NK-92 treated with Interleukin-12 subunit alpha and Interleukin-12 subunit beta, amount 100 ng/mL, for 24 hours (cell line): ENCODE data around the gene NCAN.
"Not testable (repeated sequence)": the region's sequence is repeated elsewhere in the genome, so short reads cannot be mapped to it uniquely, and the experiment has no call there.

Source experiments
- DNase-seq: peaks from one replicate; lab custom pipeline; 2025; lab: John Stamatoyannopoulos, UW

The NCAN gene

DNA sequence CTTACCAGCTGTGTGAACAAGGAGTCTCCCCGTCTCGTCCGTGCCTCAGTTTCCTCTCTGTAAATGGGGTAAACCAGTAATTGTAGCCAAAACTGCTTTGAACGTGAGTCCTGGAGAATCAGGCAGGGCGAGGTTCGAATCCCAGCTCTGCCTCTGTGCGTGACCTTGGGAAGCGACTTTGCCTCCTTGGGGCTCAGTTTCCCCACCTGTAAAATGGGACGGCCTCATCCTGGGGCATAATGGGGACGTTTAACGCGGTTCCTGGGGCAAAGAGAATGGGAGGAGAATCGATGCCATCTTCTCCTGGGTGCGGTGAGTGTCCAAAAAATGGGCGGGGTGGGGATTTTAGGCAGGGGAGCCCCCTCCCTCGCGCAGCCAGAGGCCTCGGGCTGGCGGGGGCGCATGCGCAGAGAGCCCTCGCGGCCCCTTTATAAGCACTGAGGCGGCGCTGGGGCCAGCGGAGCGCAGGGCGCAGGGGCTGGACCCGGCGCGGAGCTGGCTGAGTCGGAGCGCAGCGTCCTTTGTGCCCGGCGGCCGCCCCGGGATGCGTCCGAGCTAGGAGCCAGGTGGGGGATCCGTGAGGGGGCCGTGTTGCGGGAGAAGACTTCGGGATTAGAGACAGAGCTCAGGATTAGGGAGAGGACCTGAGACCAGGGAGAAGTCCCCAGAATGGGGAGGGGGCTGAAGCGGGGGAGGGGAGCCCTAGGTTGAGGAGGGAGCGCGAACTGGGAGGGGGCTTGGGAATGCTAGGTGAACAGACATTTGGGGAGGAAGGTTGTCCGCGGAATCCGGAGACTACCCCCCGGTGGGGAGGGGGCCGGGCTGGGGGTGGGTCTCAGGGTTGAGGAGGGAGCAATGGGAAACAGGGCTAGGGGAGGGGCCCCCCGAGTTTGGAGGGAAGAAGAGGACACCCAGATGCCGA, at the start of gene NCAN:
NCAN (plus strand) TSS at position 460 of the 922 bp plus-strand sequence. CDS start 4,996 bp downstream, outside the sequence.
- no peak for DNase-seq

DNA sequence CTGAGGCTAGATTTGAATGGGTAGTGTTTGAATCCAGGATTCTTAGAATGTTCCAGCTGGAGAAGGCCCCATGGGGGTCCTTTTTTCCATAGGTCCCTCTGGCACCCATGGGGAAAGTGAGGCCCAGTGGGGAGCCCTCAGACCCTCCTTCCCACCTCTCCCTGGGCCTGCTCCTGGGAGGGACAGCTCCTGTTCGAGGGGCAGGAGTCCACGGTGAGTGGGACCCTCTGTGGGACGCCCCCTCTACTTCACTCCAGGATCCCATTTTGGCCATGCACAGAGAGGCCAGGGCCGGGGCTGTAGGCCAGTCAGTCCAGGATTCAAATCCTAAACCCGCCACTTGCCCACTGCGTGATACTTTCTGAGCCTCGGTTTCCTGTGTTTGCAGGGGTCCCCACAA, 49.3 kb upstream of the NCAN start:
- no peak for DNase-seq

DNA sequence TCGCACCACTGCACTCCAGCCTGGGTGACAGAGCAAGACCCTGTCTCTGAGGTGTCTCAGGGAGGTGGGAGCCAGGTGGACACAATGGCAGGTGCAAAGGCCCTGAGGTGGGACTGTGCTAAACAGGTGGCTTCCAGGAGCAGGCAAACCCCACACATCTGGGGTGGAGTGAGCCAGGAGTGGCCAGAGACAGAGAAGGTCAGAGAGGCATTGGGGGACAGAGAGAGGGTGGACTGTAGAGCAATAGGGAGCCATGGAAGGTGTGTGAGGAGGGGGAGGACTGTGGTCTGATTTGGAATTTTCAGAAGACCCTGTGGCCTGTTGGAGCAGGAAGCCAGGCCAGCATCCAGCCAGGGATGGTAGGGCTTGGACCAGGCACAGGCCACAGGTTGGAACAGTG, 46.4 kb upstream of the NCAN start:
- DNase-seq = no peak

DNA sequence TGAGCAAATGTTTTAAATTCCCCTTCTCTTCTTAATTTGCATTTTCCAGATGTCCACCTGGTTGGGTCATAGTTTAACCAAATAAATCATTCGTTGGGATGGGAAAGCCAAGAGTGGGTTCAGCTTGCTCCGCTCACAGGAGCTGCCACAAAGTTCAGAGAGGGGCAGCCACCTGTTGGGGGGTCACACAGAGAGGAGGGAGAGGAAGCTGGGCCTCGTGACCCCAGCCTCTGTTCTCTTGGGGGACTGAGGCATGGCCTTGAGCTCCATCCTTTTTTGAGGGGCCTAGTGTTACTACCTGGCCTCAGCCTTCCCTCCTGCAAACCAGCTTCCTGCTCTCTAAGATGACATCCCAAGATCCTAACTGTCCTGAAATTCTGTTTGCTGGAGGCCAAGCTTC, 44.1 kb upstream of the NCAN start:
- no peak for DNase-seq

DNA sequence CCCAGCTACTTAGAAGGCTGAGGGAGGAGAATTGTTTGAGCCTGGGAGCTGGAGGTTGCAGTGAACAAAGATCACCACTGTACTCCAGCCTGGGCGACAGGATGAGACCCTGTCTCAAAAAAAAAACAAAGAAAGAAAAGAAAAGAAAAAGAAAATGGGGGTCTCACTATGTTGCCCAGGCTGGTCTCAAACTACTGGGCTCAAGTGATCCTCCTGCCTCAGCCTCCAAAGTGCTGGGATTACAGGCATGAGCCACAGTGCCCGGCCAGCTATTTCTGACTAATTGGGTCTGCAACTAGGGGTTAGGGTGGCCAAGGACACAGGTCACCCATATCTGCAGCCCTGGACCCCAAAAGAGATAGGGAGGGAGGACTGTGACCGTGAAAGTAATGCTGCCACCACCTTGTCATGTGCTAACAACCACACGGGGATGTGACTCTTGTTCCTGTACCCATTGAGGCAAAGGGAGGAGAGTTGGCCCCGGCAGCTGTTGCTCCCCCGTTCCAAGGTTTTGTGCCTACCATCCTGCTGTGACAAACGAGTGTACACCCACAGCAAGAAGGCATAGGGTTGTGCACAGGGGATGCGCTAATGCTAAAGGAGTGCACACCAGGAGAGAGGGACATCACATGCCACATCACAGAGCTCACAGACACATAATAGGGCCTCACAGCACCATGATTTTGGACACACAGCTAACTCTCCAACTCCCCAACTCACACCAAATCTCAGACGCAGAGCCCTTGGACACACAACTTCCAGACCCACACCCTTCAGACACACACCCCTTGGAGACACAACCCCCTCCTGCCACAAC, 42.3 kb upstream of the NCAN start:
- no peak for DNase-seq

DNA sequence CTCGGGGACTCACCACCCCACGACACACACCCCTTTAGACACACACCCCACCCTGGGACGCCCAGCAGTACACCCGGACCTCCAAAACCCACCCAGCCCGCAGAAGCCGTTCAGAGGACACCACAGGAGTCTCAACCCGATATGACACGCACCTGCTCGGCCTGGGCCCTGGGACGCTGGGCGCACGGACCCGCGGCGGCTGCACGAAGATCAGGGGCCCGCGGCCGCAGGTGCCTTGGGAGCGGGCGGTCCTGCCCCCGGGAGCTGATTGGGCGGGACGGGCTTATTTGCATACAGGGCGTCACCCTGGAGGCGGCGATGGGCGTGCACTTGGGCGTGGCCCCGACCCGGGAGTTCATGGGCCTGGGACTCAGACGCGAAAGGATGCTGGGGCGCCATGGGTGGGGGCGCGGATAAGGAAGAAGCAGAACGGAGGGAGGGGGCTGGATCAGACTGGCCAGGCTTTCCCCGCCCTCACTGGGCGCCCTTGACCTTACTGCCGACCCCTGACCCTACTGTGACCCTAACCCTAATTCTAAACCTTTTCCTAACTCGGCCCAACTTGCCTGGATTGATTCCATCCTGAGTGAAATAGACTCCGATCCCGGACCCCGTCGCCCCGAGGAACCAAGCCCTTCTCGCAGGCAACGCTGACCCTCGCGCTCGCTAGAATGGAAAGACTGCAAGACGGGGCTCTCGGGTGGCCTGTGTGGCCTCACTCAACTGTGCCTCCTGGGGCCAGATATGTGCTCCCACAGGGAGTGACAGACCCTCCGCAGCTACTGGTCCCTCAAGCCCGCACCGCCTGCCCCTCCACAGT, 41.5 kb upstream of the NCAN start, which contains the start of gene MEF2B:
MEF2B (minus strand) TSS at position 211 of the 820 bp plus-strand sequence. CDS start 19,528 bp downstream, outside the sequence.
- DNase-seq = no peak

DNA sequence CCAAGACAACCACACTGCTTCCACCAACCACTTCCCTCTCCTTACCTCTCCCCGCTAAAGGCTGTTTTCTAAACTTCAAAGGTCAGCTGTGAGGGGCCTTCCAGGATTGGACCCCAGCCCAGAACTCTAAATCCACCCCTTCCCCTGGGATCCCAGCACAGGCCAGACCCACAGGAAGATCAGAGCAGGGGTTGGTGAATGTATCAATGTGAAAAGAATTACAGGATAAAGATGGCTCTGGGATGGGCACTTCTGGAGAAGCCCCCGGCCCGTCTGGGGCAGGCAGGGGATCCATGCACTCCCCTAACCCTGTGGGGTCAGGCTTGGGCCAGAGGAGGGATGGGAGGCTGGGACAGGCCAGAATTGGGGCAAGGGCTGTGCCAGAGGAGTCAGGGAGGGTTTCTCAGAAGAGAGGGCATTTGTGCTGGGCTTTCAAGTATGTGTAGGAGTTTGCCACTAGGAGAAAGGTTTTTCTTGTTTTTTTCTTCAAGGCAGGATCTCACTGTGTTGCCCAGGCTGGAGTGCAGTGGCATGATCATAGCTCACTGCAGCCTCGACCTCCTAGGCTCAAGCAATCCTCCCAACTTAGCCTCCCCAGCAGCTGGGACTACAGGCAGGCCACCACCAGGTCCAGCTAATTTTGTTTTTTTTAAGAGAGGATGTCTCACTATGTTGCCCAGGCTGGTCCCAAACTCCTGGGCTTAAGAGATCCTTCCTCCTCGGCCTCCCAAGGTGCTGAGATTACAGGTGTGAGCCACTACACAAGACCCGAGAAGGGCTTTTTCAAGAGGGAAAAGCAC, 40.7 kb upstream of the NCAN start:
- no peak for DNase-seq

DNA sequence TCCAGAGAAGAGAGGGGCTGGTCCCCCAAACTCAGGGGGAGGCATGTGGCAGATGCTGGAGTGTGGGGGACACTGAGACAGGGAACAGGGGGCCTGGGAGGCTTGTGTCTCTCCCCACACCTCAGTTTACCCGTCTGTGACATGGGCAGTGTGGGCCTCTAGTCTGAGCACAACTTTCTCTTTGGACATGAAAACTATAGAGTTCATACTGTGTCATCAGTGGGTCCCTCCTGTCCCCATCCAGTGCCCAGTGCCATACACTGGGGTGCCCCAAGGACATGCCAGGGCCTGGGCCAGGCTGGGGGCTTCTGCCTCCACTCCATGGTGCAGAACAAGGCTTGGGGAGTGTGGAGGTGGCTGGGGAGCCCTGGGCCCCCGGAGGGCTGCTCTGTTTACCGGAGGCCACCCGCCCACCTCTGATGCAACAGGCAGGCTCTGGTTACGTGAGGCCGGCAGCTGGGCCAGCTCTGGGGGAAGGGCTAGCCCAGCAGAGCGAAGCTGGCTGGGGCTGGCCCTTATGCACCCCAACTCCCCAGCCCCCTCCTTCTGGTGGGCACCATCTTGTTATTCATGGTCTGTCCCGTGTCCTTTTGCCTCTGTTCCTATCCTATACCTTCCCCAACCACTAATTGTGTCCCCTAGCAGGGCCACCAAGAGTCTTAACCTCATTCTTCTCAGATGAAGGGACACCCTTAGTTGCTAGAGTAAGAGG, 39.8 kb upstream of the NCAN start:
- DNase-seq = no peak

DNA sequence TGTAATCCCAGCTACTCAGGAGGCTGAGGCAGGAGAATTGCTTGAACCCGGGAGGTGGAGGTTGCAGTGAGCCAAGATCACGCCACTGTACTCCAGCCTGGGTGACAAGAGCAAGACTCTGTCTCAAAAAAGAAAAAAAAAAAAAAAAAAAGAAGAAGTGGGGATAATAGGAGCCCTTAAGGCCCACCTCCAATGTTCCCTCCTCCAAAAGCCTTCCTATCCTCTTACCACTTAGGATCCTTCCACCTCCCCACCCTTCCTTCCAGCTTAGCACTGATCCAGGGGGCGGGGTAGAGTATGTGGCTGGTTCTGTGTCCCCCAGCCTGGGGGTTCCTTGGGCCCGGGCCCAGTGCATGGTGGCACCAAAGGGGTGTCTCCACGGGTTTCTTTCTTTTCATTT, 38.5 kb upstream of the NCAN start:
- not testable (repeated sequence) for DNase-seq

DNA sequence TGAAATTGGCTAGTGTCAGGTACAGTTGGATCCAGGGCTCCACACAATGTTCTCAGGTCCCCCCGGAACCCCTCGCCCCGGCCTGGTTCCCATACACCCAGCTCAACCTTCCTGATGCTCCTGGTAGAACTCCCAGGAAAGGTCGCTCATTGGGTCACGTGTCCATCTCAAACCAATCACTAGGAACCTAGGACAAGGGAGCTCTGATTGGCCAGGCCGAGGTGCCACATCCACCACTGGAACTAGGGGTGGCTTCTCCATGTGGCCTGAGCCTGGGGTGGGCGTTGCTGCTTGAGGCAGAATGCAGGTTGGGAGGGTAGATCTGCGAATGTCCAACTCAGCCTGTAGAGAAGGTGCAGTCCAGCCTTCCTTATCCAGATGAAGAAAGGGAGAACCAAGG, 34.8 kb upstream of the NCAN start:
- no peak for DNase-seq

DNA sequence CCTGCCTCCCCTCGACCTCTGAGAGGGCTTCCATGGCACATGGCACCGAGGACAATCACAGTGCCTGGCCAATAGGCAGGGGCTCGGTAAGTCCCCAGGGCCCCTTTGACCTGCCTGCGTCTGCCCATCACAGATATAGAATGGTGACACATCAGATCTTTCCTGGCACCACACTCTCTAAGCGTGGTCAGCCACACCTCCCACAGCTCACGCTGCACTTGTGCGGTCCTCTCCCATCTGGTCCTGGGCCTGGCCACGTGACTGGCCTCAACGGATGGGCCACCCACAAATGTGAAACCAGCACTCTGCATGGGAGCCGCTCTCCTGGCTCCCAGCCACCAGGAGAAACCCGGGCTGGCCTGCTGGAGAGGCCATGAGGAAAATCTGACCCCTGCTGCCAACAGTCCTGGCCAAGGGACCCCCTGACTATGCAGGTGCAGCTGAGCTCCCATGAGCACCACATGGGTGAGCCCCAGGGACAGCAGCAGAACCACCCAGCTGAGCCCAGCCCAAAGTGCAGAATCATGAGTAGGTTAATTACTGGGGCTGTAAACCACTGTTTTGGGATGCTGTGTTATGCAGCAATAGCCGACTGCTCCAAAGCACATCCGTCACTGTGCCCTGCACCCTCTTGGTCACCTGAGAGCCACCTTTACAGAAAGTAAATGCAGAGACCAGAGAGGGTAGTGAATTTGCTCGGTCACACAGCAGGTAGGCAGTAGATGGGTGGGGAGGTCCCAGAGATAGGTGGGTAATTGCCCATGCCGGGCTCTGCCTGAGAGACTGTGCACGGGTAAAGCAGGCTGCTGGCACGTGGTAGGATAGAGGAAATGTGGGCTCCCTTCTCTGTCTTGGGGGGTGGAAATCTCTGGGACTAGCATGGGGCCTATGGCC, 32.0 kb upstream of the NCAN start:
- no peak for DNase-seq

DNA sequence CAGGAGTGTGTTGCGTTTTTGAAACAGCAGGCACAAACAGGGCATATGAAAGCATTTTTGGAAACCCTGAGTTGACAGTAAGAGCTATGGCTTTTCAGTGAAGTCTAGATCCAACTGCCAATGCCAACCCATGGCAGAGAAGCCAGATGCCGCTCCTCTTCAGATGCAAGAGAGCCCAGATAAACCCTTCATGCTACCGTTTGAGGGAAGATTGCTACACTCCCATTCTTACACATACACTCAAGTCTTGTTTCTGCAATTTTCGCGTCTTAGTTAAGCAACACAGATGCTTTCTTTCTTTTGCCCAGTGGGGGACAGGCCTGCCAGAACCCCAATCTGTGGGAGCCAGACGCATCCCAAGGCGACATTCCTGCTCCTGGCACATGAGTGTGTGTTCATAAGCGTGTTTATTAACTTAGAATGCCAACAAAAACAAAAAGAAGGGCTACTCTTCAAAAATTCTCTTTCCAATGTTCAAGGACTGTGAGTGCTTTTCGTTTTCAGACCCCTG, 30.2 kb upstream of the NCAN start:
- DNase-seq = no peak

DNA sequence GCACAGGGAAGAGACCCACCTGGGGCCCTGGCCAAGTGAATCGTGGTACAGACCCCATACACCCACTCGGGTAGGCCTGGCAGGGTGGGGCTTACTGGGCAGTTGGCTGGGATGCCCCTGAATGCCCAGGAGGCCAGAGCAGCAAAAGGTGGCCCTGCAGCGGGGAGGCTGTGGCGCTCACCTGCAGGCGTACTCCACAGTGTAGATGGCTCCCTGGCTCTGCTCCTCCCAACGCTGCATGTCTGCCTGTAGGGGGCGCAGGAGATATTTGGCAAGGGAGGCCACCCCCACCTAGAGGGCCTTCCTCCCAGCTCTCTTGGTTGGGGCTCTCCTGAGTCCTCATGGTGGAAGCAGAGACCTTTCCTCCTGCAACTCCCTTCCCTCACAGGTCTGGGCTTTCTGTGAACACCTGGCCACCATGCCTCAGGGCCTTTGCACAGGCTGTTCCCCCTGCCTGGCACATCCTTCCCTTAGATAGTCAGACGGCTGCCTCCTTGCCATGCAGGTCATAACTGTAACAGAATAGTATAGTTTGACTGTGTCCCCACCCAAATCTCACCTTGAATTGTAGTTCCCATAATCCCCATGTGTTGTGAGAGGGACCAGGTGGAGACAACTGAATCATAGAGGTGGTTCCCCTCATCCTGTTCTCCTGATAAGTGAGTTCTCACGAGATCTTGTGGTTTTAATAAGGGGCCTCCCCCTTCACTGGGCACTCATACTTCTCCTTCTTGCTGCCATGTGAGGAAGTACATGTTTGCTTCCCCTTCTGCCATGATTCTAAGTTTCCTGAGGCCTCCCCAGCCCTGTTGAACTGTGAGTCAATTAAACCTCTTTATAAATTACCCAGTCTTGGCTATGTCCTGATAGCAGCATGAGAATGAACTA, 25.7 kb upstream of the NCAN start:
- peak; percentile 53 for DNase-seq

DNA sequence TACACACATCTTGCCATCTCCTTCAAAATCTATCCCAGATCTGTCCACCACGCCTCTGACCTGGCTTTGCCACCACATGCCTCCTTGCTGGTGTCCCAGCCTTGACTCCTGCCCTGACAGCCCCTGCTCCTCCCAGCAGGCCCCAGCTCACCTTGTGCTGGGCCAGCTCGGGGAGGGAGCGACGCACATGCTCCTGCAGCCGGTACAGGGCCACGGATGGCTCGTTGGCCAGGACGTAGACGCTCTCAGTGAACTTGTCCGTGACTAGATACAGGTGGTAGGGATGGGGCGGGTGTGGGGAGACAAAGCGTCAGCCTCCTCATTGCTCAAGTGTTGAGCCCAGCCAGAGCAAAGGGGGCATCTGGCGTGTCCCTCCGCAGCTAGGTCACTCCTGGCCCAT, 25.0 kb upstream of the NCAN start:
- no peak for DNase-seq

DNA sequence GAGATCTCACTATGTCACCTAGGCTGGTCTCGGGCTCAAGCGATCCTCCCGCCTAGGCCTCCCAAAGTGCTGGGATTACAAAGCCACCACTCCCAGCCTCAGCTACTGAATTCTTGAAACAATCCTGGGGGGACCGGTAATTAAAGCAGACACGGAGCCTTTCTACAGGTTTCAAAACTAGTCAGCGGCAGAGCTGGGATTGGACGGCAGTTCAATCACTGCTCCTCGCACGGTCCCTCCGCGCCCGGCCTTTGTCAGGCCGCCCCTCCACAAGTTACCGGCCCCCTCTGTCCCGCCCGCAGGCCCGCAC, 20.0 kb upstream of the NCAN start:
- DNase-seq = no peak

DNA sequence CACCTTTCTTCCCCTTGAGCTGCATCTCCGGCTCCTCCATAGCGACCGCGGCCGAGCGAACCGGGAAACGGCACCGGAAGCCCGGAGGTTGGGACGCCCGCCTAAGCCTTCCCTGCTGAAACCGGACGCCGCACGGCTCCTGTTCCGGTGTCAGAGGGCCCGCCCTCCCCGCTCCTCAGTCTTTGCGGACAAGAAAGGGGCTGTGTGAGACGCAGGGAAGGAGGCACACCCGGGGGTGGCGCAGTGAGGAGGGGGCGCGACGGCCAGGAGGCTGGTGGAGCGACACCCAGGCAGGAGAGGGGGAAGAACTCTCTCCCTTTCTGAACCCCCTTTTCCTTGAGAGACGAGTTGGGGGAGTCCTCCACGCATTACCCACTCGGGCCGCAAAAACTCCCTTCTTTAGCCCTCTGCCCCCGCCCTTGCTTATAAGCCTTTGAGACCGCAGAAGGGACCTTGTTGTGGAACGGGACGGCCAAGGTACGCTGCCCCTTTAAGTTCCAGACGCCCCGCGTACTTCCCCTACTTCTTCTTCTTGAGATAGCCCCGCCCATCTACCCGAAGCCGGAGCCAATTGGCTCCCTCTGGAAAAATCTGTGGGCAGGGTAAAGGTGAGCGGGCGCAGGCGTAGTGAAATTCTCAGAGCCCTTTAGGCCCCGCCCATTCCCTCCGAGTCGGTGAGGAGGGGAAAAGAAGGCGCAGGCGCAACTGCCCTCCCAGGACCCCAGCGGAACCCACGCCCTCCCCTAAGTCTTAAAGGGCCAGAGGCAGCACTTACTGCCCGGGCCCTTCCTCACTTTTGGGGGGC, 19.5 kb upstream of the NCAN start, which contains the start of the genes BORCS8 and RFXANK:
BORCS8 (minus strand) TSS at position 75 of the 805 bp plus-strand sequence; CDS start at position 40, 35 bp downstream.
RFXANK (plus strand) TSS at position 181 of the 805 bp plus-strand sequence. CDS start 1,689 bp downstream, outside the sequence.
- peak; percentile 99 for DNase-seq

DNA sequence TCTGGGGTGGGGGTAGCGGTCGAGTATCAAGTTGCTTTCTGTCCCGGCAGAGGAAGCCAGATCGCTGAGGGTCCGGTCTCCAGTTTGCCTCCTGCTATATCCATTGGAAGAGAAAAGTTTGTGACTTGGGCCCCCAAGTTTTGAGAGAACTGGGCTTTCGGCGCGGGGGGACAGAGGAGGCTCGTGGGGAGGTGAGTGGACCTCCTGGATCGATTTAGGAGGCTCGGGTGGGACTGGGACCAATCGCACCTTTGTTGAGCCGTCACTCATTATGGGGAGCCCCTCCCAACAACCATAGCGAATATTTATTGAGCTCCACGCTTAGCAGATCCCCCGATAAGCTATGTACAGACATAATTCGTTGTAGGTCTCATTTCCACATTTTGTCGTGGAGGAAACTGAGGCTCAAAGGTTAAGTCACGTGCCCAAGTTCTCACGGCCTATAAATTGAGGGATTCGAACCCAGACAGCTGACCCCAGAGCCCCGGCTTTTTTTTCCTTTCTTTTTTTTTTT, 18.8 kb upstream of the NCAN start:
- DNase-seq = no peak
